Right kidney (tissue), 9 donors: ENCODE results near the gene MICAL1.

ENCODE experiments used
- DNase-seq: peaks from one replicate; pipeline ENCODE4 v3.0.0-alpha.2; 2016
- long read RNA-seq, 8 donors: transcript quantifications; one replicate each; lab custom pipeline, GENCODE V29; 2026

The MICAL1 gene, protein sequence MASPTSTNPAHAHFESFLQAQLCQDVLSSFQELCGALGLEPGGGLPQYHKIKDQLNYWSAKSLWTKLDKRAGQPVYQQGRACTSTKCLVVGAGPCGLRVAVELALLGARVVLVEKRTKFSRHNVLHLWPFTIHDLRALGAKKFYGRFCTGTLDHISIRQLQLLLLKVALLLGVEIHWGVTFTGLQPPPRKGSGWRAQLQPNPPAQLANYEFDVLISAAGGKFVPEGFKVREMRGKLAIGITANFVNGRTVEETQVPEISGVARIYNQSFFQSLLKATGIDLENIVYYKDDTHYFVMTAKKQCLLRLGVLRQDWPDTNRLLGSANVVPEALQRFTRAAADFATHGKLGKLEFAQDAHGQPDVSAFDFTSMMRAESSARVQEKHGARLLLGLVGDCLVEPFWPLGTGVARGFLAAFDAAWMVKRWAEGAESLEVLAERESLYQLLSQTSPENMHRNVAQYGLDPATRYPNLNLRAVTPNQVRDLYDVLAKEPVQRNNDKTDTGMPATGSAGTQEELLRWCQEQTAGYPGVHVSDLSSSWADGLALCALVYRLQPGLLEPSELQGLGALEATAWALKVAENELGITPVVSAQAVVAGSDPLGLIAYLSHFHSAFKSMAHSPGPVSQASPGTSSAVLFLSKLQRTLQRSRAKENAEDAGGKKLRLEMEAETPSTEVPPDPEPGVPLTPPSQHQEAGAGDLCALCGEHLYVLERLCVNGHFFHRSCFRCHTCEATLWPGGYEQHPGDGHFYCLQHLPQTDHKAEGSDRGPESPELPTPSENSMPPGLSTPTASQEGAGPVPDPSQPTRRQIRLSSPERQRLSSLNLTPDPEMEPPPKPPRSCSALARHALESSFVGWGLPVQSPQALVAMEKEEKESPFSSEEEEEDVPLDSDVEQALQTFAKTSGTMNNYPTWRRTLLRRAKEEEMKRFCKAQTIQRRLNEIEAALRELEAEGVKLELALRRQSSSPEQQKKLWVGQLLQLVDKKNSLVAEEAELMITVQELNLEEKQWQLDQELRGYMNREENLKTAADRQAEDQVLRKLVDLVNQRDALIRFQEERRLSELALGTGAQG
- long read RNA-seq, donor 1 = 0 reads
- long read RNA-seq, donor 2, partial matches to known transcripts = 0 of 2 reads
- long read RNA-seq, donor 2, other reads (novel, unspliced or antisense) = 0 of 2 reads
- long read RNA-seq, donor 3 = 0 reads
- long read RNA-seq, donor 4 = 0 reads
- long read RNA-seq, donor 5, partial matches to known transcripts = 0 of 2 reads
- long read RNA-seq, donor 5, other reads (novel, unspliced or antisense) = 0 of 2 reads
- long read RNA-seq, donor 6 = 0 reads
- long read RNA-seq, donor 7, partial matches to known transcripts = 0 of 1 reads
- long read RNA-seq, donor 7, other reads (novel, unspliced or antisense) = 0 of 1 reads
- long read RNA-seq, donor 8 = 0 reads

DNA sequence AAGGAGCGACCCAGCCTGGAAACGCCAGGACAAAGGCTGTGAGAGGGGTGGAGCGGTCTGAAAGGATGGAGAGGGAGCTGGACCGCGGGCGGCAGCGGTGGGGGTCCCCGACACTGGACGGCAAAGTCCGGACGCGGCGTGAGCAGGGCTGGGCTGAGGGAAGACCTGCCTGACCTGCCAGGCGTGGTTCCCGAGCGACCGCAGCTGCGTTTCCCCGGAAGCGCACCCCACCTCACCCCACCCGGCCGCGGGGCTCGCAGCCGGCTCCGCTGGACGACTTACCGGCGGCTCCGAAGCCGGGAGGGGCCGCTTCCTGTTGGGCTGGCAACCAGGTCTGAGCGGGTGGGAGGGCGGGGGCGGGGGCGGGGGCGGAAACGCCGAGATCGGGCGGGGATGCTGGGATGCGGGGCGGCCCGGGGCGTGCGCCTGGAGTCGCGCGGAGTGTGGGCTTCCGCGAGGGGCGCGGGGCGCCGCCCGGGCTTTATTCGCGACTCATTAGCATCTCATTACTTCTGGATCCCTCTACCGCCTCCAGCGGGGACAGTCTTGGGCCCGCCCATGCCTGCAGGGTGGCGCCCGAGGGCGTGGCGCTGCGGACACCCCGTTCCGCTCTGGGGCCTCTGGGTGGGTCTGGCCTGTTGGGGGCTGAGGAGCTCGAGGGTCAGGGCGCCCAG lies at the start of gene MICAL1:
Gene MICAL1 (minus strand): TSS at position 336 of the 674 bp plus-strand sequence. CDS start 1,576 bp downstream, outside the sequence.
- DNase-seq = peak; percentile 79

DNA sequence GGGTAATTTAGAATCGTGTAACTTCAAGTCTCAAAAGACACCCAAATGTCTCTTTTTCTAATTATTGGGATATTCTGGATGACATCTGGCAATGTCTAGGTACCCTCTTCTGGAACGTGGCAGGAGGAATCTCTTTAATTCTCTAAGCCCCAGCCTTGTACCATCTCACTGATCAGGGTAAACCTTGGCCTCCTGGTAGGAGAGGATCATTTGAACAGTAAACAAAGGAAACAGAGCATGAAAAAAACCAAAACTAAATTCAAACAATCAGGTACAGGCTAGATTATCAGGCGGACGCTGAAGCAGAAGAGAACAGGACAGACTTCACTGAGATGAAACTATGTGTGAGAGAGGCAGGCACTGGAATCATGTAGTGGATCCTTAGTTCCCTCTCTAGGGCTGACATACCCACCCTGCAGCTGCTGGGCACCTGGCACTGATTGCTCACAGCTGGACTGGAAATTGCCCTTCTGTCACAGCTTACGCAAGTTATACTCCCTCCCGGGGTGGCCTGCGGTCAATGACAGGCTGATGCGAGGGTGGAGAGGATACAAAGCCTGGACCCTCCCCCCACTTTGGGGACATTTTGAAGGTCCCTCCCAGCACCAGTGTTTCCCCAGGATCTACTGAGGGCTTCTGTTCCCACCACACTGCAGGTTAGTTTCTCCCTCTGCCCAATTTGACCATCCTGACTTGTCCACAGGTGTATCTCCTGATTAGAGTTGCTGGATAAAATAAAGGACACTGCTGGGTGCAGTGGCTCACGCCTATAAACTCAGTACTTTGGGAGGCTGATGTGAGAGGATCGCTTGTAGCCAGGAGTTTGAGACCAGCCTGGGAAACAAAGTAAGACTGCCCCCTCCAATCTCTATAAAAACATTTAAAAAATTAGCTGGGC lies 48.0 kb upstream of the MICAL1 start:
- no peak for DNase-seq

GRCh38 chr6:109498936-109499335 lies 43.4 kb upstream of the MICAL1 start:
- no peak for DNase-seq

DNA sequence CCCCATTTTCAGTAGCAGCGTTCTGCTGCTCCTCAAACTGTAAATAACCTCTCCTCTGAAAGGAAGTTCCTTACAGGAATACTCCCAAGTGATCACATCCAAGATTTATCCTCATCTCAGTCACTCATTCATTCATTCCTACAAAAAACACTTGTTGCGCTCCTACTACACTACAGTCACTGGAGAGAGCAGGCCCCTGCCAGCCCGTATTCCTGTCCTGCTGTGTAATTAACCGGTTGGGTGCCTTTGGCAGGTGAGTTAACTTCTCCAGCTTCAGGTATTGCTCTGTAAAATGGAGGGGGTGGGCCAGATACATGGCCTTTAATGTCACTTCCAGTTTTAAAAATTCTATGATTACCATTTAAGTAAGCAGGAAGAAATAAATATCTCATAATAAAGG lies 42.5 kb upstream of the MICAL1 start:
- no peak for DNase-seq

DNA sequence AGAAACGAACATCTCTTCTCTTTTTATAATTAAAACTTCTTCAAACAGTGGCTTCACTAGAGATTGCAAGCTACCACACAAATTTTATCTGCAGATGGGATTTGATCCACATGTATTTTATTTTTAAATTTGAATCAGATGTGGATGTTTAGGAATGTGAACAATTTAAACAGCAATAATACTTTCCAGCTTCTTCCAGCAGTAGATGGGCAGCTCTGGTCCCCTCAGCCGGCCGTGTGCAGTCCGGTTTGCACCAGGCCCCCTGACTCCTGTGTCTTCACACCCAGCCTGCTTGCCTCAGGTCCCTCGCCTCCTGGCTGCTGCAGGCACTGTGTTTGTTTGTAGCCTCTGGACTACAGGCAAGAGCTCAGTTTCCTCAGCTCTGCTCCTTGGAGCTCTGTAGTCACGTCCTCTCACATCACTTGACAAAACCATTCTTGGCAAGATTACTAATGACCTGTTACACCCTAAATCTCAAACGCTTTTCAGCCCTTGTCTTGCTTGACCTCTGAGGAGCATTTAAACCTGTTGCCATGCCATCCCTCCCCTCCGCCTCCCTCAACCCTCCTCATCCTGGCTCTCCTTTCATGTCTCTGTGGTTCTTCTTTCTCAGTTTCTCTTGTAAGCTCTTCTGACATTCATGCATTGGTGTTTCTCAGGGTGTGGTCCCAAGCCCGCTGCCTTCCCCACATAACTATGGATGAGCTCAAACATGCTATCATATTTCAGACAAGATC lies 40.6 kb upstream of the MICAL1 start:
- DNase-seq = no peak

- DNase-seq = no peak
These were observed 38.3 kb upstream of the MICAL1 start for GRCh38 chr6:109493865-109494264.

DNA sequence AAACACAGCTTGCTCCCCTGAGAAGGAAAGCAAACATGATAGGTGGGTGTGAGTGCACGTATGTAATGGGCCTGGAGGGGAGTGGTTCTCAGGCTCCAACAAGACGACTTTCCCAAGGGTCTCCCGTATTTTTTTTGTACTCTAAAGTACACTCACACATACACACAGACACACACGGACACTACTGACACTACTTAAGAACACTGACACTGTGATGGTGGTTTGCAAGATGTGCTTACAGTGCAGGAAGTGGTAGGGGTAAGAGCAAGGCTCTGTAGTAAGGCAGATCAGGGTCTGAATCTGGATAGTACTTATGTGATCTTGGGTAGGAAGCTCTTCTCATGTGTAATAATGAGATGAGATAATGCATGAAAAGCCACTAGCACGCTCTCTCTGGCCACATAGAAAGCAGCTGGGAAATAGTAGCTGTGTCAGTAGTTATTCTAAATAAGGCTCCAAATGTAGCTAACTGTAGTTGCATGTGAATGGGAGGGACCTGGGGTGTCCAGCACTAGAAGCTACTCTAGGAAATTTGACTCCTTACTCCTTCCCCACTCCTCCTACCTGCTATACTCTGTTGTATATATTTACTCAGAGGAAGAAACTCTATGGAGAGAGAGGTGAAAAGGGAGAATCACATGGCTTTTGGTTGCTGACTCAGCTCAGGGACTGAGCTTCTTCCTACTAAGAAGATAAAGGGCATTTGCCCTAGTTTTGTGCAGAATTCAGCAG lies 35.8 kb upstream of the MICAL1 start:
- no peak for DNase-seq

GRCh38 chr6:109490713-109491112 lies 35.1 kb upstream of the MICAL1 start:
- no peak for DNase-seq

- DNase-seq = no peak
These were observed 32.4 kb upstream of the MICAL1 start for GRCh38 chr6:109488001-109488400.

DNA sequence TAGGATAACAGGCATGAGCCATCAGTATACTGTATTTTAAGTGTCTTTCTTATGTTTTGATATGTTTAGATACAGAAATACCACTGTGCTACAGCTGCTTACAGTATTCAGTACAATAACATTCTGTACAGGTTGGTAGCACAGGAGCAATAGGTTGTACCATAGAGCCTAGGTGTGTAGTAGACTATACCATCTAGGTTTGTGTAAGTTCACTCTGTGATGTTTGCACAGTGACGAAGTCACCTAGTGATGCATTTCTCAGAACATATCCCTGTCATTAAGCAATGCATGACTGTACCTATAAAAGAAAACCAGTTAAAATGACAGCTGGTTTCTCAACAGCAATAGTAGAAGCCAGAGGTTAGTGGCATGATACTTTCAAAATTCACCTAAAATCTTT lies 30.5 kb upstream of the MICAL1 start:
- DNase-seq = no peak

DNA sequence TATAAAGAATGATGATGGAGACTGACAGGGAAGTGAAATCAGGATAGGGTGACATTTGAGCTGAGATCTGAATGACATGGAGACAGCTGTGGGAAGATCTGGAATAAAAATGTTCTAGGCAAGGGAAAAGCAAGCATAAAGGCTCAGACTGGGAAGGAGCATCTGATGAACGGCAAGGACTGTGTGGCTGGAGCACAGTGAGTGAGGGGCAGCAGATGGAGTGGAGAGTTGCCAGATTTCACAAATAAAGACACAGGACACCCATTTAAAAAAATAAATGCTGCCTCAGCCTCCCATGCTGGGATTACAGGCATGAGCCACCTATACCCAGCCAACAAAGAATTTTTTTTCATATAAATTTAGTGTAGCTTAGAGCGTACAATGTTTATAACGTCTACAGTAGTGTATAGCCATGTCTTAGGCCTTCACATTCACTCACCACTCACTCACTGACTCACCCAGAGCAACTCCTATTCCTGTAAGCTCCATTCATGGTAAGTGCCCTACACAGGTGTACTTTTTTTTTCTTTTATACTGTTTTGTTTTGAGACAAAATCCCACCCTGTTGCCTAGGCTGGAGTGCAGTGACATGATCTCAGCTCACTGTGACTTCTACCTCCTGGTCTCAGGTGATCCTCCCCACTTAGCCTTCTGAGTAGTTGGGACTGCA lies 29.8 kb upstream of the MICAL1 start:
- no peak for DNase-seq

- no peak for DNase-seq
These were observed 28.6 kb upstream of the MICAL1 start for GRCh38 chr6:109484122-109484521.

DNA sequence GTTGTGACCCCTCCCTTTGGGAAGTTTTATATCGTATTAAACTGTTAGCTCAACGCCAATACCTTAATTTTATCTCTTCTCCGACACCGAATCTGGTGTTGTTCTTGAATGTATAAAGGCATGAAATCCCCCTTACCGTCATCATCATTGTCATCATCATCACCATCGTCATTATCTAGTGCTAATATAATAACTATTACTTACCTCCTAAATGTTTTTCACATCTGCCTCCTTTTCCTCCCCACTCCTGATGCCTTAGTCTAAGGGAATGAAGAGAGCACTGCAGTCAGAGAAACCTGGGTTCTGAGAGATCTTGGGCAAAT lies 28.1 kb upstream of the MICAL1 start:
- peak; percentile 50 for DNase-seq

DNA sequence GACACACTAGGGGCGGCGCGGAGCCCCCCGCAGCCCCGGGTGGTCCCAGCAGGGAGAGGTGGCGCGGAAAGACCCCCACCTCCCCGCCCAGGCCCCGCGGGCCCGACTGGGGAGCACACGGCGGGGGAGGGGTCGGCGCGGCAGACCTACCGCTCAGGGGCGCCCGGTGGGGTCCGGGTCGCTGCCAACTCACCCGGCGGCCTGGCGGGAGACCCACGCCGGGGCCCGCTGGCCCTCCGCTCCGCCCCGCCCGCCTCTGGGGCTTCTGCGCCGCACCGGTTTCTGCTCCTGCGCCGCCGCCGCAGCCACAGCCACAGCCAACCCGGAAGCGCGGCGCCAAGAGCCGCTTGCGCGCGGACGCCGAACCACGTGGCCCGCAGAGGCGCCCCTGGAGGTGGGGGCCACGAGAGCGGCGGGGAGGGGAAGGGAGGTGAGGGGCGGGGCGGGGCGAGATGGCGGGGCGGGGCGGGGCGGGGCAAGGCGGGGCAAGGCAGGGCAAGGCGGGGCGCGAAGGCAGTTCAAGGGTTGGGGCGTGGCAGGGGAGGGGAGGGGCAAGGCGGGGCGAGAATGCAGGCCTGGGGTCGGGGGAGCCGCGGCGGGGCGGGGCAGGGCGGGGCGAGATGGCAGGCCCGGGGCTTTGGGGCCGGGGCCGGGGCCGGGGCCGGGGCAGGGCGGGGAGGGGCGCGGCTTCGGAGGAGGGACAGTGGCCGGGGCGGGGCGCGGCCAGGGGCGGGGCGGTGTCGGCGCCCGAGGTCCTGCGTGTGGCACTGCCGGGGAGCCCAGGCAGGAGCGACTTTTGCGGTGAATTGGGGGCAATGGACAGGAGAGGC lies 27.5 kb upstream of the MICAL1 start, which contains the start of gene ZBTB24:
Gene ZBTB24 (minus strand): TSS at position 315 of the 830 bp plus-strand sequence. CDS start 1,193 bp downstream, outside the sequence.
- peak; percentile 77 for DNase-seq

- no peak for DNase-seq
These were observed 25.5 kb upstream of the MICAL1 start for GRCh38 chr6:109480993-109481480.

- DNase-seq = no peak
These were observed 23.5 kb upstream of the MICAL1 start for GRCh38 chr6:109478841-109479624.
